Measurements from ENCODE around the gene ENPP7.

Gene ENPP7

GRCh38 chr17:79732804-79733691, 2.3 kb downstream of the ENPP7 start:
- ChIA-PET POLR2A (interaction anchor here (0.6 kb wide), 1 partner anchor 1724 kb away, joined by 6 read pairs; no protein-coding TSS in a partner anchor), CTCF (interaction anchor here (0.7 to 2.0 kb wide), 4 partner anchors 8 to 276 kb away, joined by 3 to 9 read pairs (median 3); no protein-coding TSS in a partner anchor)
- Histone ChIP-seq H3K27ac (ENCODE audit: extremely low read depth, low read depth, low read length) (no peak overlapping the region), H3K9me3 (ENCODE audit: control insufficient read depth, insufficient read depth, low read depth, low read length) (no peaks in the 10 kb centered on the region), H3K36me3 (ENCODE audit: control insufficient read depth in 2 of 2, insufficient read depth in 1 of 2, low read length in 2 of 2) (no peaks in the 10 kb centered on the region), H3K4me1 (ENCODE audit: control insufficient read depth, insufficient read depth, low read length) (no peaks in the 10 kb centered on the region), H3K4me3 (ENCODE audit: low read depth, low read length) (no peak overlapping the region)
- TF ChIP-seq ZNF791 (tag by site-specific recombination; IDR thresholded peaks at IDR 0.05) = no peak
- no peak for TF ChIP-seq ZNF600 (tag by site-specific recombination; IDR thresholded peaks at IDR 0.05)

GRCh38 chr17:79733692-79734070, 2.9 kb downstream of the ENPP7 start:
- no peak overlapping the region for H3K4me3 ChIP-seq (ENCODE audit: low read depth, low read length)
- ChIA-PET CTCF (interaction anchor here (0.7 kb wide), 1 partner anchor 13 kb away, joined by 3 read pairs; no protein-coding TSS in a partner anchor), POLR2A (no interaction called here)
- no peaks in the 10 kb centered on the region for H3K9me3 ChIP-seq (ENCODE audit: control insufficient read depth, insufficient read depth, low read depth, low read length)
- H3K27ac ChIP-seq (ENCODE audit: extremely low read depth, low read depth, low read length) = no peak overlapping the region
- TF ChIP-seq ZFHX2 (tag by site-specific recombination; conservative IDR thresholded peaks at IDR 0.05) = no peak
- TF ChIP-seq ZNF37A (tag by site-specific recombination; IDR thresholded peaks at IDR 0.05) = no peak
- TF ChIP-seq ZNF747 (tag by site-specific recombination; IDR thresholded peaks at IDR 0.05) = no peak
- TF ChIP-seq KLF7 (tag by site-specific recombination; IDR thresholded peaks at IDR 0.05; ENCODE audit: borderline replicate concordance) = no peak
- TF ChIP-seq ZNF426 (tag by site-specific recombination; IDR thresholded peaks at IDR 0.05) = no peak
- TF ChIP-seq ZNF132 (tag by site-specific recombination; IDR thresholded peaks at IDR 0.05; ENCODE audit: borderline replicate concordance) = no peak
- no peak for TF ChIP-seq ZNF544 (tag by site-specific recombination; IDR thresholded peaks at IDR 0.05)
- no peak for TF ChIP-seq ZNF292 (tag by site-specific recombination; IDR thresholded peaks at IDR 0.05; ENCODE audit: borderline replicate concordance, low read depth)
- TF ChIP-seq TRIM28 (IDR thresholded peaks at IDR 0.05; ENCODE audit: borderline replicate concordance, low read length) = no peak
- no peak for TF ChIP-seq ZNF513 (tag by site-specific recombination; IDR thresholded peaks at IDR 0.05)
- no peak for TF ChIP-seq ZNF324 (tag by site-specific recombination; IDR thresholded peaks at IDR 0.05)
- no peak for TF ChIP-seq ZBTB8A (tag by site-specific recombination; IDR thresholded peaks at IDR 0.05)
- no peak for TF ChIP-seq ZBTB10 (tag by site-specific recombination; IDR thresholded peaks at IDR 0.05)
- TF ChIP-seq GLIS2 (tag by site-specific recombination; IDR thresholded peaks at IDR 0.05) = no peak
- no peak for TF ChIP-seq ZNF24 (tag by site-specific recombination; IDR thresholded peaks at IDR 0.05)
- TF ChIP-seq ZNF529 (tag by site-specific recombination; IDR thresholded peaks at IDR 0.05; ENCODE audit: insufficient replicate concordance) = no peak
- TF ChIP-seq ZNF404 (tag by site-specific recombination; IDR thresholded peaks at IDR 0.05) = no peak
- TF ChIP-seq ZNF624 (tag by site-specific recombination; IDR thresholded peaks at IDR 0.05) = no peak
- TF ChIP-seq ZNF621 (tag by site-specific recombination; IDR thresholded peaks at IDR 0.05) = no peak
- no peak for TF ChIP-seq AEBP2 (tag by site-specific recombination; IDR thresholded peaks at IDR 0.05; ENCODE audit: borderline replicate concordance)
- H3K36me3 ChIP-seq (ENCODE audit: control insufficient read depth in 2 of 2, insufficient read depth in 1 of 2, low read length in 2 of 2) = no peaks in the 10 kb centered on the region
- no peaks in the 10 kb centered on the region for H3K4me1 ChIP-seq (ENCODE audit: control insufficient read depth, insufficient read depth, low read length)

Data from HEK293 (cell line).